ENCODE measurements around the gene EMX1.

GRCh38 chr2:72949045-72949444, 31.7 kb downstream of the EMX1 start:
- no peak for TF ChIP-seq CTCF (IDR thresholded peaks at IDR 0.05)
- no peak for TF ChIP-seq POLR2A (IDR thresholded peaks at IDR 0.05)

Measured in breast epithelium (tissue), 3 donors.